ENCODE results near the gene CDNF.

DNA sequence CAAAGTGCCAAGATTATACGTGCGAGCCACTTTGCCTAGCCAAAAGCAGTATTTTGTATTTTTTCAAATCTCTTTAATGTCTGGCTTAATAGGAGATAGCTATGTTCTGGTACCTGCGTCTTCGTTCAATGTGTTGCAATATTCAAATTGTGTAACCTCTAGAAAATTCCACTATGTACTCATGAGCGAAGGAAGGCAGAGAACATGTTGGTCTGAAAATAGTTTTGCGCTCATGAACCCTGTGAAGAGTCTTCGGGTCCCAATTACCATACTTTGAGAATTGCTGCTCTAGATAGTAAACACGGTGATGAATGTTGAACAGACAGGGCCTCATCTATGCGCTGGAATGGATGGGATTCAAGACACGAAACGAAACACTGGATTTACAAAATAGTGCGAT lies 38.1 kb upstream of the CDNF start:
- TF ChIP-seq CTCF (IDR thresholded peaks at IDR 0.05) (no peak), POLR2AphosphoS5 (IDR thresholded peaks at IDR 0.05; ENCODE audit: low read depth, low read length) (no peak)
